Osteocyte (in vitro differentiated cells): ENCODE measurements around the gene MB21D2. TPM values are rescaled to one million over a fixed set of nuclear protein-coding genes. Genes with fewer than 3 reads are reported as not detected.

ENCODE experiments used
- DNase-seq: peaks from one replicate; pipeline ENCODE4 v3.0.0; 2021; ENCODE audit warnings: mixed read lengths; ENCODE audit not compliant: unreplicated experiment; ENCODE audit errors: extremely low spot score
- H3K27ac Mint-ChIP-seq: one replicate; pipeline ENCODE4 v1.8.0; 2021; ENCODE audit warnings: mild to moderate bottlenecking, mixed read lengths; ENCODE audit not compliant: unreplicated experiment
- H3K27me3 Mint-ChIP-seq: one replicate; pipeline ENCODE4 v1.8.0; 2021; ENCODE audit warnings: mixed read lengths; ENCODE audit not compliant: unreplicated experiment
- H3K36me3 Mint-ChIP-seq: one replicate; pipeline ENCODE4 v1.8.0; 2021; ENCODE audit warnings: mixed read lengths; ENCODE audit not compliant: unreplicated experiment
- H3K4me1 Mint-ChIP-seq: one replicate; pipeline ENCODE4 v1.8.0; 2021; ENCODE audit warnings: mixed read lengths; ENCODE audit not compliant: unreplicated experiment
- H3K4me3 Mint-ChIP-seq: one replicate; pipeline ENCODE4 v1.8.0; 2021; ENCODE audit warnings: mild to moderate bottlenecking, moderate library complexity, mixed read lengths; ENCODE audit not compliant: unreplicated experiment
- H3K9me3 Mint-ChIP-seq: one replicate; pipeline ENCODE4 v1.8.0; 2021; ENCODE audit warnings: mixed read lengths; ENCODE audit not compliant: unreplicated experiment
- total RNA-seq: library from RNA; stranded (reverse); gene quantifications from 2 replicates; pipeline ENCODE4 v1.2.1, GENCODE V29; 2021
- TF ChIP-seq, protein P1 (sequence below): fragments of 200-600 bp; sonication (generic); IDR thresholded peaks from 2 replicates; pipeline ENCODE4 v1.5.0; 2021; ENCODE audit warnings: antibody characterized with exemption, mild to moderate bottlenecking, moderate library complexity

The MB21D2 gene
- total RNA-seq, 1 donor from 2014 or later, result 5.5 TPM

DNA sequence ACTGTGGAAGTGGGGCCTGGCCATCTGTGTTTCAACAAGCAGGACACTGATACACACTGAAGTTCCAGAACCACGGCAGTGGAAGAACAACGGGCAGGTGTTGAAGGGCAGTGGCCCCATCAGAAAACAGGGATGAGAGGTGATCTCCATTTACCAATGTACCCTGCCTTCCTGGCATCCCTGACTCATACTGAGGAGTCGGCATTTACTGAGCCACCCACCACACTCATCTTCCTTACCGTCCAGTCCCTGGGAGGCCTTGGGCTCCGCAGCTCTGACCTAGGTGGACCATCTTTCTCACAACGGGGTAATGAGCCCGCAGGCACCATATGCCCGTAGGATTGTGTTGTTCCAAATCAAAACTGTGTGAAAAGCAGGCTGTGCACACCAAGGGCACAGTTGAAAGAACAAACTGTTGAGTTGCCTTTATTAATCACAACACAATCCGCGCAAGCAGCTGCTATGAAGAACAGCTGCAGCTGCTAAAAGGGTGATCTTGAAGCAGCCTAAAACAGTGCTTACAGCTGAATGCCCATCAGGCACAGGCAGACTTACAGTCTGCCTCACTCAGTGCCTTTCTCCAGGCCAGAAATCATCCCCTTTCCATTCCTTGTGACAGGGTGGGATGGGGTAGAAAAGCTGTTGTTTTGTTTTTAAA lies 12.9 kb downstream of the MB21D2 start:
- no peak overlapping the region for H3K4me3 Mint-ChIP-seq
- TF ChIP-seq, protein P1, sequence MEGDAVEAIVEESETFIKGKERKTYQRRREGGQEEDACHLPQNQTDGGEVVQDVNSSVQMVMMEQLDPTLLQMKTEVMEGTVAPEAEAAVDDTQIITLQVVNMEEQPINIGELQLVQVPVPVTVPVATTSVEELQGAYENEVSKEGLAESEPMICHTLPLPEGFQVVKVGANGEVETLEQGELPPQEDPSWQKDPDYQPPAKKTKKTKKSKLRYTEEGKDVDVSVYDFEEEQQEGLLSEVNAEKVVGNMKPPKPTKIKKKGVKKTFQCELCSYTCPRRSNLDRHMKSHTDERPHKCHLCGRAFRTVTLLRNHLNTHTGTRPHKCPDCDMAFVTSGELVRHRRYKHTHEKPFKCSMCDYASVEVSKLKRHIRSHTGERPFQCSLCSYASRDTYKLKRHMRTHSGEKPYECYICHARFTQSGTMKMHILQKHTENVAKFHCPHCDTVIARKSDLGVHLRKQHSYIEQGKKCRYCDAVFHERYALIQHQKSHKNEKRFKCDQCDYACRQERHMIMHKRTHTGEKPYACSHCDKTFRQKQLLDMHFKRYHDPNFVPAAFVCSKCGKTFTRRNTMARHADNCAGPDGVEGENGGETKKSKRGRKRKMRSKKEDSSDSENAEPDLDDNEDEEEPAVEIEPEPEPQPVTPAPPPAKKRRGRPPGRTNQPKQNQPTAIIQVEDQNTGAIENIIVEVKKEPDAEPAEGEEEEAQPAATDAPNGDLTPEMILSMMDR, result no peak
- H3K27ac Mint-ChIP-seq, result no peak overlapping the region
- H3K36me3 Mint-ChIP-seq, result peaks cover 2% of the 10 kb centered on the region
- peaks cover 10% of the 10 kb centered on the region for H3K4me1 Mint-ChIP-seq
- no peaks in the 10 kb centered on the region for H3K9me3 Mint-ChIP-seq
- no peak for DNase-seq
- H3K27me3 Mint-ChIP-seq, result no peaks in the 10 kb centered on the region

GRCh38 chr3:192902549-192902948 lies 15.1 kb downstream of the MB21D2 start:
- H3K36me3 Mint-ChIP-seq, result no peaks in the 10 kb centered on the region
- peaks cover 12% of the 10 kb centered on the region for H3K4me1 Mint-ChIP-seq
- DNase-seq, result no peak
- no peaks in the 10 kb centered on the region for H3K27me3 Mint-ChIP-seq
- no peaks in the 10 kb centered on the region for H3K9me3 Mint-ChIP-seq
- TF ChIP-seq, protein P1, result no peak
- H3K27ac Mint-ChIP-seq, result no peak overlapping the region
- H3K4me3 Mint-ChIP-seq, result no peak overlapping the region

DNA sequence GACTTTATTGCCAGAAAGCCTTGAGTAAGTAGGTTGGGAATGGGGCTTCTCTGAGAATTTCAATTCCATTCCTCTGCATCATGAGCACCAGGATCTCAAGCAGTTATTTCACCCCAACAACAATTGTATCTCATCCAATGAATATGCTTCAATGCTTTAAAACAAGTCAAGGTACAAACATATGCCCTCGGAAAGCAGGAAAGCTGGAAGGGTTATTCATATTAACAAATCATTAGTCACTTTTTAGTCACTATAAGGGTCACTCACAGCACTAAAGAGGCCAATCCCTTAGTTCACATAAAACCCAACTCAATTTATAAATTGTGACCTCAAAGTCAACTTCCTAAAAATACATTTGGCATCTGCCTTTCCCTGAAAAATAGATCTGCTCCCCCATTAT lies 16.2 kb downstream of the MB21D2 start:
- Mint-ChIP-seq H3K36me3 (no peaks in the 10 kb centered on the region), H3K4me3 (no peak overlapping the region), H3K4me1 (peaks cover 12% of the 10 kb centered on the region), H3K27ac (no peak overlapping the region), H3K27me3 (no peaks in the 10 kb centered on the region), H3K9me3 (no peaks in the 10 kb centered on the region)
- no peak for DNase-seq
- TF ChIP-seq, protein P1, result no peak

GRCh38 chr3:192899540-192899982 lies 18.1 kb downstream of the MB21D2 start:
- no peaks in the 10 kb centered on the region for H3K36me3 Mint-ChIP-seq
- H3K9me3 Mint-ChIP-seq, result no peaks in the 10 kb centered on the region
- no peak overlapping the region for H3K4me3 Mint-ChIP-seq
- TF ChIP-seq, protein P1, result no peak
- H3K4me1 Mint-ChIP-seq, result peaks cover 12% of the 10 kb centered on the region
- no peak for DNase-seq
- H3K27me3 Mint-ChIP-seq, result no peaks in the 10 kb centered on the region
- no peak overlapping the region for H3K27ac Mint-ChIP-seq

GRCh38 chr3:192897005-192897404 lies 20.7 kb downstream of the MB21D2 start:
- H3K4me3 Mint-ChIP-seq, result no peak overlapping the region
- H3K27ac Mint-ChIP-seq, result no peak overlapping the region
- no peak for DNase-seq
- H3K27me3 Mint-ChIP-seq, result no peaks in the 10 kb centered on the region
- no peaks in the 10 kb centered on the region for H3K36me3 Mint-ChIP-seq
- TF ChIP-seq, protein P1, result no peak
- H3K4me1 Mint-ChIP-seq, result peaks cover 27% of the 10 kb centered on the region
- H3K9me3 Mint-ChIP-seq, result no peaks in the 10 kb centered on the region
